SH-SY5Y (cell line): ENCODE data around the gene VWF.
A peak's percentile ranks its signal among the peaks of the same experiment; 100 is the strongest.

ENCODE experiments used
- GATA2 ChIP-seq: IDR thresholded peaks from 2 replicates; pipeline ENCODE4 v1.6.1; 2011; ENCODE audit warnings: mild to moderate bottlenecking, low read depth, low read length
- GATA3 ChIP-seq: IDR thresholded peaks from 2 replicates; pipeline ENCODE4 v1.6.1; 2011; ENCODE audit warnings: low read depth, mild to moderate bottlenecking, low read length, moderate library complexity

The VWF gene

GRCh38 chr12:6115389-6115788 is 9.1 kb downstream of the VWF start:
- no peak for TF ChIP-seq GATA3
- TF ChIP-seq GATA2: no peak

DNA sequence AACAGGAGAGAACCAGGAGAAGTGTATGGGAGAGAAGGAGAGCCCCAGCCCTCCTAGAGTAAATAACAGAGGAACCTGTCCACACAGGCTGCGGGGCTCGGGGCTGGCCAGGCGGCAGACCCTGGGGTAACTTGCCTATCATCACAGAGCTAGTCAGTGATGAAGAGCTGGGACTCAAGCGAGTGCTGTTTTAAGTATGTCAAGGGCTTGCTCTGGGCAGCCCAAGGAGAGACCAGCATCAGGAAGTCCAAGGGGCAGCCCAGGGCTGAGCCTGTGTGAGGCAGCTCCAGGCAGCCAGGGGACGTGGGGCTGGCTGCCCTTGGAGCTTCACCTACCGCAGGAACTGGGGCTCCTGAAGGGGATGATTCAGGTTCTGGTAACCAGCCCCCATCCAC is 10.0 kb downstream of the VWF start:
- TF ChIP-seq GATA3 (no peak), GATA2 (no peak)

DNA sequence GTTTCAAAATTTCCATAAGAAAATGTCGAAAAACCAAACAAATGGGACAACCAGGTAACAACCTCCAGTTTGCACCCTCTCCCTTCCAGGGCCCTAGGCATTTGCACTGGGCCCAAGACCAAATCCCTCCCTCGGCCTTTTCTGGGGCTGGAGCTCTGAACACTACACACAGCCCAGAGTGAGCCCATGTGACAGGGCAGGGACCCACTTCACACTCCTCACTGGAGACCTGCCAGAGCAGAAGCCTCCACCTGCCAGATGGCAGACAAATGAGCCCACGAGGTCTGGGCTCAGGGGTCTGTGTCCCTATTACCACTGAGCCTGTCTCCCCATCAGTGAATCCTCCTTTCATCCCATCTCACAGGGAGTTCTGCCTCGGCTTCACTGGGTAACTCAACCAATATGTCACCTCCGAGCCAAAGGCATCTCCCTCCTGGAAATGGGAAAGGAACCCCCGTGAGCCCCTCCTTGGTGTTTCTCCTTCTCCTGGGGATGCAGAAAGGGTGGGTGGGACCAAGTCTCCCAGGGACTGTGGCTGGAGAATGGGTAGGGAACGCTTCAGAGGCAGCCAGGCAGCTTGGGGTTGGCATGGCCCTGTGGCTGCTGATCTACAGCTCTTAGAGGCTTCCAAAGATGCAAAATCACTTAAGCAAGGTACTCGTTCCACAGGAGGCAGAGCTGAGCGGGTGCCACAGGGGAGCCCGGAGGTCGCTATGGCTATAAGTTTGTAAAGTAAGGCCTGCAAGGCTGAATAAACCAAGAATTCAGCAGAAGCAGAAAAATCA is 10.6 kb downstream of the VWF start:
- TF ChIP-seq GATA2: no peak
- TF ChIP-seq GATA3: no peak

GRCh38 chr12:6112004-6112403 is 12.5 kb downstream of the VWF start:
- TF ChIP-seq GATA2 (0 out of 2 replicates have a peak, but pooled peaks have one; percentile 27), GATA3 (no peak)

GRCh38 chr12:6110006-6110405 is 14.5 kb downstream of the VWF start:
- TF ChIP-seq GATA2 (no peak), GATA3 (no peak)

DNA sequence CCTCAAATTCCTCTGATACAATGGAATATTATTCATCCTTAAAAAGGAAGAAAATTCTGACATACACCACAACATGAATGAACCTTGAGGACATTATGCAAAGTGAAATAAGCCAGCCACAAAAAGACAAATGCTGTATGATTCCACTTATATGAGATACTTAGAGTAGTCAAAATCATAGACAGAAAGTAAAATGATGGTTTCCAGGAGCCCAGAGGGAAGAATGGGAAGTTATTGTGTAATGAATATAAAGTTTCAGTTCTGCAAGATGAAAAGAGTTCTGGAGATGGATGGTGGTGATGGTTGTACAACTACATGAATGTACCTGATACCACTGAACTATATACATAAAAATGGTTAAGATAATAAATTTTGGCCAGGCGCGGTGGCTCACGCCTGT is 18.3 kb downstream of the VWF start:
- TF ChIP-seq GATA3 (no peak), GATA2 (no peak)

- TF ChIP-seq GATA3 (no peak), GATA2 (no peak)
Measured at GRCh38 chr12:6104842-6105241, 19.6 kb downstream of the VWF start.

DNA sequence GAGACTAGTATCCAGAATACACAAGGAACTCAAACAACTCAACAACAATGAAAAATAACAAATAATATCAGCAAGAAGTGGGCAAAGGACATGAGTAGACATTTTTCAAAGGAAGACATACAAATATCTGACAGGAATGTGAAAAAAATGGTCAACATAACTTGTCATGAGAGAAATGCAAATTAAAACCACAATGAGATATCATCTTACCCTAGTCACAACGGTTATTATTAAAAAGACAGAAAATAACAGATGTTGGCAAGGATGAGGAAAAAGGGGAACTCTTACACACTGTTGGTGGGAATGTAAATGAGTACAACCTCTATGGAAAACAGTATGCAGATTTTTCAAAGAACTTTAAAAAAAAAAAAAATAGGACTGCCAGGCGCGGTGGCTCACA is 20.4 kb downstream of the VWF start:
- TF ChIP-seq GATA3 (no peak), GATA2 (no peak)

DNA sequence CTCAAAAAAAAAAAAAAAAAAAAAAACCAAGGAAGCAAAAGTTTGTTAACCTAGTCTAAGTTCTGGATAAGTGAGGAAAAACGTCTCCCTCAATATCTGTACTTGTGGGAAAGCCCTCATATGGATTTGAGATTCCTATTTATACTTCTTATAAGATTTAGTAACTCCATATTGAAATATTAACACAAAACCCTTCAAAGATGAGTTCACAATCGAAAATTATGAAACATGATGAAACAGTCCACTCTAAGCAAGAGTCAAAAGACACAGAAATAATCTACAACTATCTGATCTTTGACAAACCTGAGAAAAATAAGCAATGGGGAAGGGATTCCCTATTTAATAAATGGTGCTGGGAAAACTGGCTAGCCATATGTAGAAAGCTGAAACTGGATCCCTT is 25.2 kb downstream of the VWF start:
- TF ChIP-seq GATA2: no peak
- TF ChIP-seq GATA3: no peak

GRCh38 chr12:6097411-6097810 is 27.1 kb downstream of the VWF start:
- TF ChIP-seq GATA2 (no peak), GATA3 (no peak)

- TF ChIP-seq GATA2 (no peak), GATA3 (no peak)
Measured at GRCh38 chr12:6096527-6096926, 27.9 kb downstream of the VWF start.

DNA sequence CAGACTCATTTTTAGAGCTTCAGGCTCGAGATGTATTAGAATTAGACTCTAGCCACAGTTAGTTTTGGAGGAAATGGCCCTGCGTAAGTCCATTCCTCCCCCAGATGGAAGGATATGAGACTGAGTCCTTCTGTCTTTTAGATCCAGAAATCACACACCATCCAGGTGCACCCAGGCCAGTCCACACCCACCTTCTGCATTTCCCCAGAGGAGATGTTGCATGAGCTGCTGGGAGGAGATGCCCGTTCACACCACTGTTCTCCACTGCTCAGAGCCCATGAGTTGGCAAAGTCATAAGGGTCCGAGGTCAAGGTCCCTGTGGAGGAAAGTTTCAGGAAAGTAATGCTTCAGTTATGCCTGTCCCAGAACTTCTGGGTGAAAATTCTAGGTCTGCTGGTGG is 29.2 kb downstream of the VWF start:
- no peak for TF ChIP-seq GATA3
- TF ChIP-seq GATA2: no peak

GRCh38 chr12:6093764-6094163 is 30.7 kb downstream of the VWF start:
- TF ChIP-seq GATA2: no peak
- TF ChIP-seq GATA3: no peak

DNA sequence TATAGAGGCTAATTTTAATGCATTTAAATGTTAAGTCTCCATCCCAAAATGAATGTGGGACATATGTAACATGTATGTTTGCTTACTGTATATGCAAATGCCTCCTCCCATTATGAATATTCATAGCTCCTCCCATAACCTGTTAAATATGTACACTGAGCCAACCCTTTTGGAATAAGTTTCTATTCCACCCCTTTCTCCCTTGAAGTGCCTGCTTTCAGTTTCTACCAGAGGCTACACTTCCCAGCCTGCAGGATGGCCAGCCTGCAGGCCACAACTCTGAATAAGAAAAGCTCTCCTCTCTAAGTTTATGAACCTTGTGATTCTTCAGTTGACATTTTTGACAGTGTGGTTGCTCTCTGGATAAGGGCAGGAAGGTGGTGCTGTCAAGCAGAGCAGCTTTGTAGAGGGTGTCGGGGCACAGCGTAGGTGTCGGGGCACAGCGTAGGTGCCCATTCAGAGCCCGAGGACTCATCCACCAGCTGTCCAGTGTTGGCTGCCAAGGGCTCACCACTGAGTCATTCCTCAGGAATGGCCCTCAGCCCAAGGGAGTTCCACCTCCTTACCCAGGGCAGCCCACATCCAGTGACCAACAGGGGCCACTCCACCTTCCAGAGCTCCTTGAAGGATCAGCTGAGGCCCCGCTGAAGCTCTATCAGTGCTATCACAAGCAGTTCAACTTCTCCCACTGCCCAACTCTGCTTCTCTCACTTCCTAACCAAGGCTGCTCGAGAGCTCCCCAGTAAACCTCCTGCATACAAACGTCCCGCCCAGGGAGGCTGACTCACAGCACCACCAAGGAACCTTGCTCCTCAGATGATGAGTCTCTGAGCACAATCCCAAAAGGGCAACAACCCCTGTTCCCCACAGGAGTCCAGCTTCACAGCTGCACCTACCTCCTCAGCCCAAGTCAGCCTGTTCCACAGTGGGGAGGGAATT is 31.4 kb downstream of the VWF start:
- TF ChIP-seq GATA2 (no peak), GATA3 (no peak)
